ENCODE data around the gene LZTS3. TPM values are rescaled to one million over a fixed set of nuclear protein-coding genes. Genes with fewer than 3 reads are reported as not detected.

LZTS3 gene
- total and polyA plus RNA-seq, 2 of the 8 experiments (the other 6 are each of a cell fraction or from before 2014, with no cell fraction given): 31.8 to 33.5 TPM

- TF ChIP-seq ATF2 (IDR thresholded peaks at IDR 0.05; ENCODE audit: low read length) (no peak), EGR1 (IDR thresholded peaks at IDR 0.05; ENCODE audit: borderline replicate concordance, low read depth, low read length) (no peak), HDAC2 (IDR thresholded peaks at IDR 0.05; ENCODE audit: borderline replicate concordance in 1 of 2, low read depth in 2 of 2, low read length in 2 of 2) (no peak), SRF (IDR thresholded peaks at IDR 0.05; ENCODE audit: low read depth, low read length) (no peak)
Observed at GRCh38 chr20:3135507-3136070, 37.8 kb downstream of the LZTS3 start (continued).

All from H1 (cell line).